Spleen (tissue), 11 donors: ENCODE results near the gene MMP7. TPM values are rescaled to one million over a fixed set of nuclear protein-coding genes. Genes with fewer than 3 reads are reported as not detected.

Experiments
- DNase-seq: peaks from one replicate; pipeline ENCODE4 v3.0.0-alpha.2; 2020
- H3K27ac ChIP-seq, 8 donors: fragments of 200-600 bp; sonication (generic) in 7 of 8; 1 replicate in 4 of 8; 2 replicates in 4 of 8; pipeline versions ENCODE4 v1.5.0 to v1.8.0; 2016 to 2021; ENCODE audit warnings: inconsistent platforms in 4 of 8, mild to moderate bottlenecking in 4 of 8, moderate library complexity in 1 of 8
- H3K27me3 ChIP-seq, 7 donors: fragments of 200-600 bp; sonication (generic) in 6 of 7; replicated peaks in 1 of 7; 1 replicate in 4 of 7; 2 replicates in 3 of 7; pipeline versions ENCODE4 v1.5.0 to v1.8.0; 2016 to 2021; ENCODE audit warnings: inconsistent platforms in 3 of 7, mild to moderate bottlenecking in 1 of 7
- H3K36me3 ChIP-seq, 6 donors: fragments of 200-600 bp; sonication (generic) in 5 of 6; 1 replicate in 4 of 6; 2 replicates in 2 of 6; pipeline versions ENCODE4 v1.5.0 to v1.8.0; 2016 to 2021; ENCODE audit warnings: inconsistent platforms in 2 of 6
- H3K4me1 ChIP-seq, 6 donors: fragments of 200-600 bp; sonication (generic) in 5 of 6; 1 replicate in 3 of 6; 2 replicates in 3 of 6; pipeline versions ENCODE4 v1.5.0 to v1.8.0; 2016 to 2021; ENCODE audit warnings: inconsistent platforms in 3 of 6
- H3K4me3 ChIP-seq, 8 donors: fragments of 200-600 bp; sonication (generic) in 7 of 8; 1 replicate in 4 of 8; 2 replicates in 4 of 8; pipeline versions ENCODE4 v1.5.0 to v1.8.0; 2016 to 2021; ENCODE audit warnings: inconsistent platforms in 4 of 8, mild to moderate bottlenecking in 4 of 8, moderate library complexity in 2 of 8
- H3K9me3 ChIP-seq, 8 donors: fragments of 200-600 bp; sonication (generic) in 7 of 8; 1 replicate in 4 of 8; 2 replicates in 4 of 8; pipeline versions ENCODE4 v1.5.0 to v1.8.0; 2016 to 2021; ENCODE audit warnings: inconsistent platforms in 4 of 8
- CTCF ChIP-seq, 11 experiments: fragments of 200-600 bp in 7 of 11; fragments of 450-650 bp in 4 of 11; sonication (generic) in 4 of 11; IDR thresholded peaks in 8 of 11; conservative IDR thresholded peaks in 3 of 11; 1 replicate in 7 of 11; 2 replicates in 4 of 11; pipeline versions ENCODE4 v1.4.0 to v1.8.0; 2016 to 2021; ENCODE audit warnings: antibody characterized with exemption in 11 of 11, inconsistent platforms in 4 of 11, mild to moderate bottlenecking in 1 of 11
- POLR2A ChIP-seq, 3 donors: fragments of 450-650 bp; IDR thresholded peaks; one replicate each; pipeline ENCODE4 v1.5.1; 2017; ENCODE audit warnings: antibody characterized with exemption in 3 of 3, mild to moderate bottlenecking in 1 of 3
- POLR2AphosphoS5 ChIP-seq, 3 donors: sonication (generic); formaldehyde crosslinking; IDR thresholded peaks; one replicate each; pipeline ENCODE4 v1.5.1; 2017; ENCODE audit warnings: antibody characterized with exemption in 3 of 3
- WGBS, 5 donors: extraction: QIAGEN DNeasy Blood & Tissue Kit in 3 of 5; methylation state at CpG; one replicate each; pipeline versions ENCODE4 v1.1.5 to v1.1.7; 2013 to 2018; 5-methylcytosine and 5-hydroxymethylcytosine counted together
- intact Hi-C: fragments of 100-400 bp; cut with DNase I; formaldehyde crosslinking; loops from one replicate; pipeline ENCODE4 v1.15.0; 2023; ENCODE audit warnings: low total_unique reads
- polyA plus RNA-seq, 3 donors: library from polyadenylated mRNA; stranded (reverse); fragments of 200-250 nt; gene quantifications; one replicate each; pipeline ENCODE4 v1.2.1, GENCODE V29; 2013
- total RNA-seq, 7 donors: library from RNA; depleted of rRNA in 3 of 7; stranded (reverse); fragments of >200 nt in 3 of 7; fragmentation: NEBNext Ultra II Directional in 4 of 7; extraction: Animal tissue kit (Norgen Biotek cat#: 25700) in 4 of 7; gene quantifications; one replicate each; pipeline versions ENCODE4 v1.1.0 to v1.2.1, GENCODE V29; 2016 to 2021
- donor health status: healthy with polysubstance abuse.
- donor health status: DM: no; HTN: no; CAD: no; lungs with moderate emphysema.
- donor health status: DM: no; HTN: no; CAD: no.
- donor health status: Bipolar disorder and iron deficiency.
- donor health status: healthy.
- donor health status: DM: no; HTN: no; CAD: no.
- donor health status: DM: yes; HTN: yes; CAD: no.

The MMP7 gene
- total and polyA plus RNA-seq, 10 donors, result 0.34 to 0.63 (median 0.59) TPM; not detected in 7

- no peak for DNase-seq
- H3K4me1 ChIP-seq, result peaks cover 4 to 33% (median 13%) of the 10 kb centered on the region in 6 donors
- WGBS, 5 donors, result 39 to 71% (median 61%) methylated on average over 1 of the region's 1 CpG
- TF ChIP-seq CTCF (IDR thresholded peaks at IDR 0.05 in 8 of 11, conservative IDR thresholded peaks at IDR 0.05 in 3 of 11) (no peak), POLR2AphosphoS5 (IDR thresholded peaks at IDR 0.05) (no peak), POLR2A (IDR thresholded peaks at IDR 0.05) (no peak)
- intact Hi-C loops, result no loop called here
- no peak overlapping the region for H3K27ac ChIP-seq
- H3K4me3 ChIP-seq, result no peak overlapping the region
- no peaks in the 10 kb centered on the region for H3K27me3 ChIP-seq
- H3K9me3 ChIP-seq, result peaks cover 0 to 23% (median 5%) of the 10 kb centered on the region in 8 donors
- H3K36me3 ChIP-seq, result no peaks in the 10 kb centered on the region
Measured at GRCh38 chr11:102566112-102566511, 35.6 kb upstream of the MMP7 start.

GRCh38 chr11:102564110-102564509 lies 33.6 kb upstream of the MMP7 start:
- H3K4me3 ChIP-seq, result no peak overlapping the region
- WGBS, 5 donors, result 46 to 74% (median 59%) methylated on average over 2 of the region's 2 CpGs
- intact Hi-C loops, result no loop called here

GRCh38 chr11:102561636-102562035 lies 31.1 kb upstream of the MMP7 start:
- no peak for TF ChIP-seq POLR2A (IDR thresholded peaks at IDR 0.05)
- no peak for TF ChIP-seq POLR2AphosphoS5 (IDR thresholded peaks at IDR 0.05)
- TF ChIP-seq CTCF (IDR thresholded peaks at IDR 0.05 in 8 of 11, conservative IDR thresholded peaks at IDR 0.05 in 3 of 11), result no peak
- peaks cover 0 to 14% (median 0%) of the 10 kb centered on the region in 8 donors for H3K9me3 ChIP-seq
- peak overlapping the region; percentile 15 to 83 (median 71) for H3K27ac ChIP-seq
- H3K4me1 ChIP-seq, result peaks cover 12 to 59% (median 32%) of the 10 kb centered on the region in 6 donors
- H3K4me3 ChIP-seq, result no peak overlapping the region
- intact Hi-C loops, result no loop called here
- H3K27me3 ChIP-seq, result no peaks in the 10 kb centered on the region
- no peak for DNase-seq
- H3K36me3 ChIP-seq, result no peaks in the 10 kb centered on the region

More at GRCh38 chr11:102564110-102564509, 33.6 kb upstream of the MMP7 start:
- no peaks in the 10 kb centered on the region for H3K36me3 ChIP-seq
- H3K9me3 ChIP-seq, result peaks cover 0 to 23% (median 4%) of the 10 kb centered on the region in 8 donors
- peaks cover 12 to 53% (median 31%) of the 10 kb centered on the region in 6 donors for H3K4me1 ChIP-seq
- TF ChIP-seq POLR2A (IDR thresholded peaks at IDR 0.05) (no peak), POLR2AphosphoS5 (IDR thresholded peaks at IDR 0.05) (no peak), CTCF (IDR thresholded peaks at IDR 0.05 in 8 of 11, conservative IDR thresholded peaks at IDR 0.05 in 3 of 11) (no peak)
- no peak for DNase-seq
- H3K27me3 ChIP-seq, result no peaks in the 10 kb centered on the region
- no peak overlapping the region for H3K27ac ChIP-seq

GRCh38 chr11:102560555-102561011 lies 30.0 kb upstream of the MMP7 start:
- Histone ChIP-seq H3K36me3 (no peaks in the 10 kb centered on the region), H3K4me1 (peaks cover 12 to 59% (median 32%) of the 10 kb centered on the region in 6 donors), H3K27me3 (no peaks in the 10 kb centered on the region), H3K9me3 (peaks cover 0 to 5% (median 0%) of the 10 kb centered on the region in 8 donors), H3K27ac (peak overlapping the region; percentile 55 to 83 (median 71)), H3K4me3 (peak overlapping the region in 4 of 8 donors; percentile 3 to 52 (median 11))
- WGBS, 5 donors, result 6 to 20% (median 15%) methylated on average over 6 of the region's 6 CpGs
- DNase-seq, result no peak
- intact Hi-C loops, result no loop called here
- TF ChIP-seq CTCF (IDR thresholded peaks at IDR 0.05 in 8 of 11, conservative IDR thresholded peaks at IDR 0.05 in 3 of 11), result no peak
- no peak for TF ChIP-seq POLR2AphosphoS5 (IDR thresholded peaks at IDR 0.05)
- TF ChIP-seq POLR2A (IDR thresholded peaks at IDR 0.05), result no peak
